Measurements from ENCODE around the gene VAMP4. TPM values are rescaled to one million over a fixed set of nuclear protein-coding genes. Genes with fewer than 3 reads are reported as not detected.

The VAMP4 gene
- total and polyA plus RNA-seq, 10 of the 15 experiments (the other 5 are each of a cell fraction or from before 2014, with no cell fraction given): 0.90 to 7.9 (median 4.3) TPM

DNA sequence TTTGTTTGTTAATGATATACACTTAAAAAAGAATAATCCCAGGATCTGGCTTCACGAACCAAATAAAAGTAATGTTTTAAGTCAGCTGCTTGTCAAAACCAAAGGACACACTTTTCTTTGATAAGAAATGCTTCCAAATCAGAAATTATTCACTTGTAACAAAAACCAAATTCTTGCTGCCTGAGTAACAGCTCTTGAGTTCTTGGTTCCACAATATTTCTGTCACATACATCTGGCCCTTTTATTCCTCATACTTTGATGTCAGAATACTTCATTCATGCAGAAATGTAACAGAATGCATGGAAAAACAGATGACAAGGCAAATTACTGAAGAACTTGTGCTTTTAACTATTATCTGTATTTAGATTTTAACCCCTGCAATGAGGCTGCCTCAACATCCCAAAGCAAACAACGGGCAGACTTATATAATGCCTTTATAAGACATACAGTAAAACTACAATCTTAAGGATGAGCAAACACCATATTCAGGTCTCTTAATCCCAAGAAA is 1.5 kb downstream of the VAMP4 start (continued):
- TF ChIP-seq, protein P1, sequence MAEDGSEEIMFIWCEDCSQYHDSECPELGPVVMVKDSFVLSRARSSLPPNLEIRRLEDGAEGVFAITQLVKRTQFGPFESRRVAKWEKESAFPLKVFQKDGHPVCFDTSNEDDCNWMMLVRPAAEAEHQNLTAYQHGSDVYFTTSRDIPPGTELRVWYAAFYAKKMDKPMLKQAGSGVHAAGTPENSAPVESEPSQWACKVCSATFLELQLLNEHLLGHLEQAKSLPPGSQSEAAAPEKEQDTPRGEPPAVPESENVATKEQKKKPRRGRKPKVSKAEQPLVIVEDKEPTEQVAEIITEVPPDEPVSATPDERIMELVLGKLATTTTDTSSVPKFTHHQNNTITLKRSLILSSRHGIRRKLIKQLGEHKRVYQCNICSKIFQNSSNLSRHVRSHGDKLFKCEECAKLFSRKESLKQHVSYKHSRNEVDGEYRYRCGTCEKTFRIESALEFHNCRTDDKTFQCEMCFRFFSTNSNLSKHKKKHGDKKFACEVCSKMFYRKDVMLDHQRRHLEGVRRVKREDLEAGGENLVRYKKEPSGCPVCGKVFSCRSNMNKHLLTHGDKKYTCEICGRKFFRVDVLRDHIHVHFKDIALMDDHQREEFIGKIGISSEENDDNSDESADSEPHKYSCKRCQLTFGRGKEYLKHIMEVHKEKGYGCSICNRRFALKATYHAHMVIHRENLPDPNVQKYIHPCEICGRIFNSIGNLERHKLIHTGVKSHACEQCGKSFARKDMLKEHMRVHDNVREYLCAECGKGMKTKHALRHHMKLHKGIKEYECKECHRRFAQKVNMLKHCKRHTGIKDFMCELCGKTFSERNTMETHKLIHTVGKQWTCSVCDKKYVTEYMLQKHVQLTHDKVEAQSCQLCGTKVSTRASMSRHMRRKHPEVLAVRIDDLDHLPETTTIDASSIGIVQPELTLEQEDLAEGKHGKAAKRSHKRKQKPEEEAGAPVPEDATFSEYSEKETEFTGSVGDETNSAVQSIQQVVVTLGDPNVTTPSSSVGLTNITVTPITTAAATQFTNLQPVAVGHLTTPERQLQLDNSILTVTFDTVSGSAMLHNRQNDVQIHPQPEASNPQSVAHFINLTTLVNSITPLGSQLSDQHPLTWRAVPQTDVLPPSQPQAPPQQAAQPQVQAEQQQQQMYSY (CRISPR knock-in tag; IDR thresholded peaks at IDR 0.05): no peak
- TF ChIP-seq, protein P2, sequence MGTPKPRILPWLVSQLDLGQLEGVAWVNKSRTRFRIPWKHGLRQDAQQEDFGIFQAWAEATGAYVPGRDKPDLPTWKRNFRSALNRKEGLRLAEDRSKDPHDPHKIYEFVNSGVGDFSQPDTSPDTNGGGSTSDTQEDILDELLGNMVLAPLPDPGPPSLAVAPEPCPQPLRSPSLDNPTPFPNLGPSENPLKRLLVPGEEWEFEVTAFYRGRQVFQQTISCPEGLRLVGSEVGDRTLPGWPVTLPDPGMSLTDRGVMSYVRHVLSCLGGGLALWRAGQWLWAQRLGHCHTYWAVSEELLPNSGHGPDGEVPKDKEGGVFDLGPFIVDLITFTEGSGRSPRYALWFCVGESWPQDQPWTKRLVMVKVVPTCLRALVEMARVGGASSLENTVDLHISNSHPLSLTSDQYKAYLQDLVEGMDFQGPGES (IDR thresholded peaks at IDR 0.05): no peak
- TF ChIP-seq NRF1 (conservative IDR thresholded peaks at IDR 0.05; ENCODE audit: low read depth, low read length): no peak
- no peak for TF ChIP-seq RUNX3 (IDR thresholded peaks at IDR 0.05; ENCODE audit: low read length)
- no peak for TF ChIP-seq SREBF1 (IDR thresholded peaks at IDR 0.05; ENCODE audit: low read length)
- TF ChIP-seq, protein P3, sequence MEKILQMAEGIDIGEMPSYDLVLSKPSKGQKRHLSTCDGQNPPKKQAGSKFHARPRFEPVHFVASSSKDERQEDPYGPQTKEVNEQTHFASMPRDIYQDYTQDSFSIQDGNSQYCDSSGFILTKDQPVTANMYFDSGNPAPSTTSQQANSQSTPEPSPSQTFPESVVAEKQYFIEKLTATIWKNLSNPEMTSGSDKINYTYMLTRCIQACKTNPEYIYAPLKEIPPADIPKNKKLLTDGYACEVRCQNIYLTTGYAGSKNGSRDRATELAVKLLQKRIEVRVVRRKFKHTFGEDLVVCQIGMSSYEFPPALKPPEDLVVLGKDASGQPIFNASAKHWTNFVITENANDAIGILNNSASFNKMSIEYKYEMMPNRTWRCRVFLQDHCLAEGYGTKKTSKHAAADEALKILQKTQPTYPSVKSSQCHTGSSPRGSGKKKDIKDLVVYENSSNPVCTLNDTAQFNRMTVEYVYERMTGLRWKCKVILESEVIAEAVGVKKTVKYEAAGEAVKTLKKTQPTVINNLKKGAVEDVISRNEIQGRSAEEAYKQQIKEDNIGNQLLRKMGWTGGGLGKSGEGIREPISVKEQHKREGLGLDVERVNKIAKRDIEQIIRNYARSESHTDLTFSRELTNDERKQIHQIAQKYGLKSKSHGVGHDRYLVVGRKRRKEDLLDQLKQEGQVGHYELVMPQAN (conservative IDR thresholded peaks at IDR 0.05): no peak
- no peak for TF ChIP-seq BACH1 (IDR thresholded peaks at IDR 0.05; ENCODE audit: borderline replicate concordance)
- no peak for TF ChIP-seq MTA3 (IDR thresholded peaks at IDR 0.05; ENCODE audit: borderline replicate concordance, low read length)
